NCI-H510A treated with DMSO at 0.1 percent for 48 hours (cell line): ENCODE data around the gene MUC5AC.
"Not testable (repeated sequence)": the region's sequence is repeated elsewhere in the genome, so short reads cannot be mapped to it uniquely, and the experiment has no call there.

ENCODE experiments used
- DNase-seq: peaks from one replicate; lab custom pipeline; 2025; lab: John Stamatoyannopoulos, UW

Gene MUC5AC

DNA sequence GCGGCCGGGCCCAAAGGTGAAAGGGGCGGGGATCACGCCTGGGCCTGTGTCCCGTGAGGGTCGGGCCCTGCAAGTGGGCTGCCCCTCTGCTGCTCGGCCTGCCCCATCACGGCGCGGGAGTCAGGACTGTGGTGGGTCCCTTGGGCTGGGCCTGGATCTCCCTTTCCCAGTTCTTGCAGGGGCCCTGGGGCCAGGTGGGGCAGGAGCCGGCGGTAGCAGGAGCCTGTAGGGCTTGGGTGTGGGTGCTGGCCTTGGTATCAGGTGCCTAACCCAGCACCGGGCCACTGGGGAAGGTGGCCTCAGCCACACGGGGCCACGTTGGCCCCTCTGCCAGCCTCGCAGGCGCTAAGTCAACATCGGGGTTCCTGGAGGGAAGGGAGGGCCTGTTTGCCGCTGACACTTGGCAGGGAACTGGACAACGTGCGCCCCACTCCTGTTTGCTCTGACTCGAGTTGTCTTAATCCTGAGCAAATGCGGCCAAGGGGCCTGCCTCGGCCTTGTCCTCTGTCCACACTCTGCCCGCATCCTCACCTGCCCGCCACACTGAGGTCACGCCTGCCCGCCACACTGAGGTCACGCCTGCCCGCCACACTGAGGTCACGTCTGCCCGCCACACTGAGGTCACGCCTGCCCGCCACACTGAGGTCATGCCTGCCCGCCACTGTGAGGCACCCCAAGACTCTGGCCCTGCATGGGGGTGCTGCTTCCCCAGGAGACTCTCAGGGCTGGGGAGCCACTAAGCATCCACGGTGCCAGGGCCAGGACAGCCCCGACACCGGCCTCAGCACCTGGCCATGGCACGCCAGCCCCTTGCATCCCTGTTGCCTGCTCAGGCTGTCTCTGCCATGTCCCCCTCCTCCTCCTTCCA is 50.9 kb downstream of the MUC5AC start:
- no peak for DNase-seq

GRCh38 chr11:1209371-1210057 is 51.8 kb downstream of the MUC5AC start:
- no peak for DNase-seq

- no peak for DNase-seq
Observed at GRCh38 chr11:1211838-1212237, 54.1 kb downstream of the MUC5AC start.

GRCh38 chr11:1215826-1216225 is 58.1 kb downstream of the MUC5AC start:
- DNase-seq, result not testable (repeated sequence)

- DNase-seq, result no peak
Observed at GRCh38 chr11:1217151-1217550, 59.4 kb downstream of the MUC5AC start.

- no peak for DNase-seq
Observed at GRCh38 chr11:1218256-1218787, 60.6 kb downstream of the MUC5AC start.

GRCh38 chr11:1218788-1219445 is 61.2 kb downstream of the MUC5AC start:
- DNase-seq, result no peak

DNA sequence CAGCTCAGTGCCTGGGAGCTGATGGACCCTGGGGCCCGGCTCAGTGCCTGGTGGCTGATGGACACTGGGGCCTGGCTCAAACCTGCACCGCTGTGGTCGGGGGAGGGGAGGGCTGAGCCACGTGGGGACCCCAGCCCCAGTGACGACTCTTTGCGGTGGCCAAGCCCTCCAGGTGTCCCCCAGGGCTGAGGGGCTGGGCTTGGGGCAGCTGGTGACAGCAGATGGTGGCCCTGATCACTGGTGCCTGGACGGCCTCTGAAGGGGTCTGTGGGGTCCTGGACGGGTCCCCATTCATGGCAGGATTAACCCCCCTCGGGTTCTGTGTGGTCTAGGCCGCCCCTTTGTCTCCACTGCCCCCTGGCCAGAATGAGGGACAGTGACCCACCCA is 61.7 kb downstream of the MUC5AC start:
- DNase-seq, result no peak

GRCh38 chr11:1219834-1220815 is 62.4 kb downstream of the MUC5AC start:
- no peak for DNase-seq

- DNase-seq, result no peak
Observed at GRCh38 chr11:1220941-1221721, 63.4 kb downstream of the MUC5AC start.

DNA sequence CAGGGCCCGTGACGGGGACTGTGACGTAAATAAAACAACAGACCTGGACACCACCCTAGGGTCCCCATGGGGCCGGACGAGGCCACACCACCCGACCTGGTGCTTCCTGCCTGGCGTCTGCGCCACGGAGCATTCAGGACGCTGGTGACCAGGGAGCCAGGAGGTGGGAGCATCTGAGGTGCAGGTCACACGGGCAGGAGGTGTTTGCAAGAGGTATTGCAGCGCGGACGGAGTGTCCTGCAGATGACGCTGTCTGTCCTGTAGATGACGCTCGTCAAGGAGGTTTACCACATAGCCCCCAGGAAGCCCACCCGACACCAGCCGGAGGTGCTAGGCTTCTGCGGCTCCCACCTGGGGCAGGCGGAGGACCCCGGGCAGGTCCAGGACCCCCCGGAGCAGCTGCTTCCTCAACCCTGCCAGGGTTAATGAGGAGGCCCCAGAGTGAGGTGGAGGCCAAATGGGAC is 64.1 kb downstream of the MUC5AC start:
- no peak for DNase-seq

DNA sequence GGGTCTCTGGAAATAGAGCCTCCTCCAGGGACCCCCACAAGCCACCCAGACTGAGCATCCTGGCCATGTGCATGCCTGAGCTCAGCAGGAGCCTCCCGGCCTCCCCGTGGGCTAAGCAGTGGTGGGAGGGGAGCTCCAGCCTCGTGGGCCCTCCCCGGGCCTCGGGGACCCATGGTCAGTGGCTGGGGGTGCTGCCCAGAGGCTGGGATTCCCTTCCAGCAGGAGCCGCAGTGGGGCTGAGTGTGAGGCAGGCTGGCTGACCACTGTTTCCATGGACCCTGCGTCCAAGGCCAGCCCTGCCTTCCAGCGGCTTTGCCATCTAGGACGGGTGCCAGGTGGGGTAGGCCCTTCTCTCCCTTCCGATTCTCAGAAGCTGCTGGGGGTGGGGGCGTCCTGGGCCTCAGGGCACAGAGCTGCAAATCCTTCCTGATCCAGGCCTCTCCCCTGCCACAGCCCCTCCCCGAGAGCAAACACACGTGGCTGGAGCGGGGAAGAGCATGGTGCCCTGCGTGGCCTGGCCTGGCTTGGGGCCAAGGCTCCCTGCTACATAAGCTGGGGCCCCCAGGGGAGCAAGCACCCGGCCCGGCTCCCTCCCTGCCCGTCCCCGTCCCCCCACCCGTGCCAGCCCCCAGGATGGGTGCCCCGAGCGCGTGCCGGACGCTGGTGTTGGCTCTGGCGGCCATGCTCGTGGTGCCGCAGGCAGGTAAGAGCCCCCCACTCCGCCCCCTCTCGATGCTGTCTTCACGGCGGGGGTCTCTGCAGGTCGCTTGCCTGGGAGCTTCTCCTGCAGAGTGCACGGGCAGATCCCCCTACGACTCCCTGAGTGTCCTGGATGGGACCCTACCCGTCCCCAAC is 65.0 kb downstream of the MUC5AC start, which contains the start of gene MUC5B:
Gene MUC5B (plus strand): TSS at position 576 of the 855 bp plus-strand sequence. CDS start 58 bp downstream, at position 634.
- DNase-seq, result no peak

DNA sequence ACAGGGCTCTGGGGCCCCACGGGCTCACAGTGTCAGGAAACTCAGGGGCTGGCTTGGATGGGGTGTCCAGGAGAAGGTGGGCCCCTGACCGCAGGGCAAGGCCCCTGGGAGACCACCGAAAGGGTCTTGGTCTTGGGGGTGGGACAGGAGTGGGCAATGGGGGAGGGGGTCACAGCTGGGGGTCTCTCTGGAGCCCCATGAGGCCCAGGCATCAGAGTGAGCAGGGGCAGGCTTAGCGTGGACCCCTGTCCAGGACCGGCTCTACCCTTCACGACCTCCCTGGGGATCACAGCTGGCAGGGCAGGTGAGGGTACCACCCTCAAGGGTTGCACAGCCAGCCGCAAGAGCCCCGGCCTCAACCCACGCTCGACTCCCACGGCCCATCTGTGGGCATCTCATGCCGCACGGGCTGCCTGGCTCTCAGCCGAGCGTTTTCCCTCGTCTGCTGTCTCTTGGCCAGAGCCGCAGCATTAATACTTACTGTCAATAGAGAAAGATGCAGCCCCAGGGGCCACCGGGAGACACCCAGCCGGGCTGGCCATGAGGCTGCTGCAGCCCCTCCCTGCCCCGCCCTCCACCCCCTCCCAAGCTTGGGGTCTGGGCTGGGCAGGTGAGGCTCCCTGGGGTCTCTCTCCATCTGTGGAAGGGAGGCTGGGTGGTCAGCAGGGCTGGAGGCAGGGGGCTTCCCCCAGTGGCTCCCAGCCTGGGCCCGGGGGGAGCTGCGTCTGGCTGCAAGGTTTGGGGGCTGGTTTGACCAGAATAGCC is 65.8 kb downstream of the MUC5AC start:
- no peak for DNase-seq

GRCh38 chr11:1224111-1224490 is 66.3 kb downstream of the MUC5AC start:
- DNase-seq, result no peak

- DNase-seq, result no peak
Observed at GRCh38 chr11:1224491-1225385, 67.0 kb downstream of the MUC5AC start.

- DNase-seq, result no peak
Observed at GRCh38 chr11:1225386-1226225, 67.9 kb downstream of the MUC5AC start.
